Activated B cell treated with CpG ODN at 0.5 μM for 24 hours (primary cell): Measurements from ENCODE around the gene RPL18A. TPM values are rescaled to one million over a fixed set of nuclear protein-coding genes. Genes with fewer than 3 reads are reported as not detected.

Experiments used
- ATAC-seq: fragments of 200-7000 bp; cut with Tn5 transposase; one replicate; pipeline ENCODE4 v1.10.0; 2021; ENCODE audit warnings: low read depth, mild to moderate bottlenecking, moderate library complexity
- CTCF ChIA-PET: fragments of 350-600 bp; sonication (Branson Sonifier 250); formaldehyde crosslinking; loops from one replicate; lab custom pipeline; 2021; ENCODE audit warnings: antibody characterized with exemption; lab: Charles Lee
- POLR2A ChIA-PET: fragments of 350-600 bp; sonication (Branson Sonifier 250); formaldehyde crosslinking; loops from one replicate; lab custom pipeline; 2021; ENCODE audit warnings: antibody characterized with exemption; lab: Charles Lee
- DNase-seq: peaks from one replicate; pipeline ENCODE4 v3.0.0; 2022
- H3K27ac Mint-ChIP-seq: one replicate; pipeline ENCODE4 v1.8.0; 2020; ENCODE audit warnings: mixed read lengths
- H3K27me3 Mint-ChIP-seq: one replicate; pipeline ENCODE4 v1.8.0; 2021; ENCODE audit warnings: mixed read lengths
- H3K36me3 Mint-ChIP-seq: one replicate; pipeline ENCODE4 v1.8.0; 2021; ENCODE audit warnings: low read depth, mixed read lengths
- H3K4me1 Mint-ChIP-seq: one replicate; pipeline ENCODE4 v1.8.0; 2021; ENCODE audit warnings: mixed read lengths
- H3K4me3 Mint-ChIP-seq: one replicate; pipeline ENCODE4 v1.8.0; 2020; ENCODE audit warnings: mild to moderate bottlenecking, mixed read lengths
- H3K9me3 Mint-ChIP-seq: one replicate; pipeline ENCODE4 v1.8.0; 2020; ENCODE audit warnings: mixed read lengths
- intact Hi-C: fragments of 100-400 bp; cut with micrococcal nuclease; formaldehyde crosslinking; loops from one replicate; pipeline ENCODE4 v1.15.1; 2024
- total RNA-seq: library from RNA; stranded (reverse); gene quantifications from 2 replicates; pipeline ENCODE4 v1.2.3, GENCODE V29; 2022
- TF ChIP-seq, protein P1 (sequence below): fragments of 200-600 bp; IDR thresholded peaks from one replicate; pipeline ENCODE4 v1.8.0; 2022; ENCODE audit warnings: antibody characterized with exemption, mild to moderate bottlenecking

RPL18A gene
- total RNA-seq, 1 donor from 2014 or later, result 4,113 TPM

DNA sequence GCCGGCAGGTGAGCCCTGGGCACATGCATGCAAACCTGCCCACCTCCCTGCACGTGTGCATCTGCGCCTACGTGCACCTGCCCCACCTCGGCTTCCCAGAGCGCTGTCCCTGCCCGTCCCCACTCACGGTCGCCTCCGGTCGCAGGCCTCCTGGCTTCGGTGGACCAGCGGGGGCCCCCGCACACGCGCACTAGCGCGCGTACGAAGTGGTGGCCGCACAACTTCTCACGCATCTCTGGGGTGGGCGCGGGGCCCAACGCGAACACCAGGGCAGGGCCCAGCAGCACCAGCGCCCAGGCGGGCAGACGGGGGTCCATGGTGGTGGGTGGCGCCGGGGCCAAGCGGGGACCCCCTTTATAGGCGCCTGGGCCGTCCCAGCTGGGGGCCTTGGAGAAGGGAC is 38.5 kb upstream of the RPL18A start, which contains the start of gene INSL3:
Gene INSL3 (minus strand): TSS at position 330 of the 400 bp plus-strand sequence. CDS start 13 bp downstream, at position 317.
- POLR2A ChIA-PET, result interaction anchor here (0.7 kb wide), 3 partner anchors 69 to 432 kb away, joined by 4 to 7 read pairs (median 6); no protein-coding TSS in a partner anchor

DNA sequence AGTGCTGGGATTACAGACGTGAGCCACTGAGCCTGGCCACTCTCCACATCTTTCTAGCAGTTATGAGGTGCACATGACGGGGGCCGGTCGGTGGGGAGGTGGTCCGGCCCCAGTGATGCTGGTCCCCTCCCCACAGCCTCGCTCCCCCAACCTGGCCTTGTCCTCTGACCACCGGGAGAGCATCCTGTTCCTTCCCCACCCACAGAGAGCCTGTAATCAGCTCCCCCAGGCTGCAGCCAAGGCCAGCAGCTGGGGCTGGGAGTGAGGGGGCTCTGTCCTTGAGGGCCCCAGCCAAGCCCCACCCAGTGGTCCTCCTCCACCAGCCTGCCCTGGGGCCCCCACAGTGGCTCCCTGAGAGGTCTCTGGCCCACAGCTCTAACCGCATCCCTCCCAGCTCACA is 35.4 kb upstream of the RPL18A start:
- Mint-ChIP-seq H3K9me3 (no peaks in the 10 kb centered on the region), H3K4me3 (no peak overlapping the region), H3K27ac (no peak overlapping the region), H3K4me1 (no peaks in the 10 kb centered on the region), H3K36me3 (peaks cover 30% of the 10 kb centered on the region), H3K27me3 (no peaks in the 10 kb centered on the region)
- POLR2A ChIA-PET, result interaction anchor here (0.6 to 1.5 kb wide), 5 partner anchors 16 to 269 kb away, joined by 3 to 10 read pairs (median 4); partner anchors contain the start of gene JAK3
- CTCF ChIA-PET, result interaction anchor here (1.0 kb wide), 2 partner anchors 14 to 35 kb away, joined by 3 read pairs; partner anchors contain the start of gene RPL18A
- intact Hi-C loops, result no loop called here
- DNase-seq (no peak), ATAC-seq (no peak)
- TF ChIP-seq, protein P1, sequence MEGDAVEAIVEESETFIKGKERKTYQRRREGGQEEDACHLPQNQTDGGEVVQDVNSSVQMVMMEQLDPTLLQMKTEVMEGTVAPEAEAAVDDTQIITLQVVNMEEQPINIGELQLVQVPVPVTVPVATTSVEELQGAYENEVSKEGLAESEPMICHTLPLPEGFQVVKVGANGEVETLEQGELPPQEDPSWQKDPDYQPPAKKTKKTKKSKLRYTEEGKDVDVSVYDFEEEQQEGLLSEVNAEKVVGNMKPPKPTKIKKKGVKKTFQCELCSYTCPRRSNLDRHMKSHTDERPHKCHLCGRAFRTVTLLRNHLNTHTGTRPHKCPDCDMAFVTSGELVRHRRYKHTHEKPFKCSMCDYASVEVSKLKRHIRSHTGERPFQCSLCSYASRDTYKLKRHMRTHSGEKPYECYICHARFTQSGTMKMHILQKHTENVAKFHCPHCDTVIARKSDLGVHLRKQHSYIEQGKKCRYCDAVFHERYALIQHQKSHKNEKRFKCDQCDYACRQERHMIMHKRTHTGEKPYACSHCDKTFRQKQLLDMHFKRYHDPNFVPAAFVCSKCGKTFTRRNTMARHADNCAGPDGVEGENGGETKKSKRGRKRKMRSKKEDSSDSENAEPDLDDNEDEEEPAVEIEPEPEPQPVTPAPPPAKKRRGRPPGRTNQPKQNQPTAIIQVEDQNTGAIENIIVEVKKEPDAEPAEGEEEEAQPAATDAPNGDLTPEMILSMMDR, result no peak

More for the DNA sequence above, 38.5 kb upstream of the RPL18A start, which contains the start of gene INSL3:
- Mint-ChIP-seq H3K36me3 (peaks cover 11% of the 10 kb centered on the region), H3K27me3 (no peaks in the 10 kb centered on the region), H3K9me3 (no peaks in the 10 kb centered on the region), H3K27ac (no peak within 1 kb of the TSS), H3K4me1 (no peaks in the 10 kb centered on the region), H3K4me3 (no peak within 1 kb of the TSS)
- DNase-seq (no peak), ATAC-seq (no peak)
- intact Hi-C loops, result no loop called here
- CTCF ChIA-PET, result no interaction called here
- TF ChIP-seq, protein P1, result no peak

DNA sequence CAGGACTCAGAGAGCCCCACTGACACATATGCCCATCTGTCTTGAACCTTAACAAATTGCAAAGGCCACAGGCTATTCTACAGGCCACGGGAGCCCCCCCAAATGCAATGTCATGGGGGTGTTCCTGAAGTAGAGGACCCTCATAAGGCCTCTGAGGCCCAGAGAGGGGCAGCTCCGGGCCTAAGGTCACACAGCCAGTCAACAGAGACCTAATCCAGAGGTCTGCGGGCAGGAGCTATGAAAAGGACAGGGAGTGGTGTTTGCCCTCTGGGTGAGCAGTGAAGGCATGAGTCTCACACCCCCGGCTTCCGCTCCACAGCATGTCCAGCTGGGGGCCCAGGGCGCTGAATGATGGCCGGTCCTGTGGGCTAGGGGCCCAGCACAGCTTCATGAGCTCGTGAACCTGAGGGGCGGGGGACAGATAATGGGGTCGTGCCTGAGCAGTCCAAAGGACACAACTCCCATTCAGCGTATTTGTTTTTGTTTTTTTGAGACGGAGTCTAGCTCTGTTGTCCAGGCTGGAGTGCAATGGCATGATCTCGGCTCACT is 33.1 kb upstream of the RPL18A start:
- DNase-seq (no peak), ATAC-seq (no peak)
- Mint-ChIP-seq H3K4me3 (no peak overlapping the region), H3K36me3 (peaks cover 47% of the 10 kb centered on the region), H3K27me3 (no peaks in the 10 kb centered on the region), H3K9me3 (no peaks in the 10 kb centered on the region), H3K27ac (no peak overlapping the region), H3K4me1 (no peaks in the 10 kb centered on the region)
- ChIA-PET CTCF (interaction anchor here (0.5 to 0.7 kb wide), 2 partner anchors 29 kb away, joined by 3 read pairs; no protein-coding TSS in a partner anchor), POLR2A (interaction anchor here (1.1 to 2.9 kb wide), 2 partner anchors 24 to 26 kb away, joined by 3 to 15 read pairs; no protein-coding TSS in a partner anchor)
- TF ChIP-seq, protein P1, result no peak
- intact Hi-C loops, result no loop called here

DNA sequence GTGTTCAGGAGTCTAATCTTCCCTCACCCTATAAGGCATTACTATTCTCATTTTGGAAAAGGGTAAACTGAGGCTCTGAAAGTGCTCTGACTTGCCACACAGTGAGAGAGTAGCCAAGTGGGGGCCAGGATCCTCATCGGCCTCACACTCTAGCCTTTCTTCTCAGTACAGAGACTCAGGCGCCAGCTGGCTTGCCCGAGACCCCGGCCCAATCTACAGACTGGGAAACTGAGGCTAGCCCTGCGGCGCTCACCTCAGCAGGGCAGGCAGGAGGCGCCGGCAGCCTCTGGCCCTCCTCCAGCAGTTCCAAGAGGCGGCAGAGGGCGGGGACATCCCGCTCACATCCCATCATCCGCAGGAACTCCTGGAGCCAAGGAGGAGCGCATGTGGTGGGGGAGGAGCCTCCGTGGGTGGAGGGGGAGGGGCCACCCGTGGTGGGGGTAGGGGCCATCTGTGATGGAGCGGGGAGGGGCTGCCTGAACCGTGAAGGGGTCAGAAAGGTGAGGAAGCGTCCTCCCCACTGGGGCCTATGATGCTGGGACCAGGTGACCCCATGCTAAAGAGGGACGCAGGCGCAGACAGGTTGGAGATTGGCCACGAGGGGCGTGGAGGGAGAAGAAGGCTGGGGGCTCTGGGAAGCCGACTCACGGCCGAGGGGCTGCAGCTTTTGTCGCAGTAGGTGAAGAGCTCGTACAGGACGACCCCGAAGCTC is 29.7 kb upstream of the RPL18A start:
- H3K9me3 Mint-ChIP-seq, result no peaks in the 10 kb centered on the region
- no peaks in the 10 kb centered on the region for H3K4me1 Mint-ChIP-seq
- ATAC-seq, result no peak
- TF ChIP-seq, protein P1, result no peak
- CTCF ChIA-PET, result no interaction called here
- no peak for DNase-seq
- POLR2A ChIA-PET, result interaction anchor here (0.5 to 2.5 kb wide), 5 partner anchors 13 to 317 kb away, joined by 3 to 11 read pairs (median 3); partner anchors contain the start of gene JAK3
- no peak overlapping the region for H3K4me3 Mint-ChIP-seq
- peaks cover 70% of the 10 kb centered on the region for H3K36me3 Mint-ChIP-seq
- no peaks in the 10 kb centered on the region for H3K27me3 Mint-ChIP-seq
- intact Hi-C loops, result no loop called here
- no peak overlapping the region for H3K27ac Mint-ChIP-seq
